Measurements from ENCODE around the gene CSRP2.

GRCh38 chr12:76872415-76872814 lies 6.4 kb downstream of the CSRP2 start:
- TF ChIP-seq EP300 (IDR thresholded peaks at IDR 0.05): no peak
- TF ChIP-seq CTCF (IDR thresholded peaks at IDR 0.05): no peak

All from stomach (tissue), 4 donors.